Thoracic aorta (tissue), 2 donors: ENCODE results near the gene LMBR1. TPM values are rescaled to one million over a fixed set of nuclear protein-coding genes. Genes with fewer than 3 reads are reported as not detected.
"Not testable (repeated sequence)": the region's sequence is repeated elsewhere in the genome, so short reads cannot be mapped to it uniquely, and the experiment has no call there.

Experiments
- ATAC-seq: fragments of 150-250 bp; one replicate; pipeline ENCODE4 v1.8.0; 2017; ENCODE audit warnings: low read depth; ENCODE audit not compliant: insufficient number of reproducible peaks, low FRiP score
- DNase-seq: peaks from one replicate; pipeline ENCODE4 v3.0.0-alpha.2; 2020; ENCODE audit warnings: low spot score
- H3K27ac ChIP-seq, 2 donors: fragments of 200-600 bp; sonication (generic); 1 replicate in 1 of 2; 2 replicates in 1 of 2; pipeline ENCODE4 v1.5.1; 2016; ENCODE audit warnings: mild to moderate bottlenecking in 2 of 2, moderate library complexity in 2 of 2
- H3K27me3 ChIP-seq: fragments of 200-600 bp; sonication (generic); replicated peaks from 2 replicates; pipeline ENCODE4 v1.6.0; 2016; ENCODE audit warnings: mild to moderate bottlenecking; ENCODE audit not compliant: insufficient read depth
- H3K36me3 ChIP-seq: fragments of 200-600 bp; sonication (generic); one replicate; pipeline ENCODE4 v1.5.1; 2016
- H3K4me1 ChIP-seq, 2 donors: fragments of 200-600 bp; sonication (generic); 1 replicate in 1 of 2; 2 replicates in 1 of 2; pipeline versions ENCODE4 v1.5.1 to v1.6.0; 2016; ENCODE audit warnings: low read depth in 2 of 2, mild to moderate bottlenecking in 1 of 2; ENCODE audit not compliant: control insufficient read depth in 1 of 2
- H3K4me3 ChIP-seq: fragments of 200-600 bp; sonication (generic); 2 replicates; pipeline ENCODE4 v1.5.1; 2016; ENCODE audit warnings: mild to moderate bottlenecking
- H3K9me3 ChIP-seq: fragments of 200-600 bp; sonication (generic); 2 replicates; pipeline ENCODE4 v1.5.1; 2016
- total RNA-seq, 2 donors: library from RNA; depleted of rRNA; stranded (reverse); fragments of >200 nt; gene quantifications; one replicate each; pipeline versions ENCODE4 v1.1.0 to v1.2.3, GENCODE V29; 2016
- TF ChIP-seq, protein P1 (sequence below): fragments of 200-600 bp; sonication (generic); IDR thresholded peaks from one replicate; pipeline ENCODE4 v1.5.1; 2019; ENCODE audit warnings: antibody characterized with exemption

LMBR1 gene
- total RNA-seq, 2 donors from 2014 or later = 54.3 to 56.6 TPM

DNA sequence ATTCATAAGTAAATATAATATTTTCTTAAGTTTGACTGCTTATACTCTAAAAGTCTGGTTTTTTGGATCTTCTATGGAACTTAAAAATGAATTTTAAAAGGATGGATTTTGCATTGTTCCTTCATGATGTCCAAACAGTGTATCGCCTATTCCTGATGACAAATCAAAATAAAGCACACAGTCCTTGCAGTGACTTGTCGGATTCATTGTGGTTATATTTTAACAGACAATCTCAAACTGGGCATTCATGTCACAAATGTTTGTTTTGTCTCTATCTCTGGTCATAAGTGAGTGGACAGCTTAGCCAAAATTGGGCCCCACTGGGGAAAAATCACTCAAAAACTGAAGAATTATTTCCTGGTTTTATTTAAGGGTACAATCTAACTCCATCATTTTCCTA is 74.8 kb downstream of the LMBR1 start:
- ATAC-seq (no peak), DNase-seq (no peak)
- H3K27me3 ChIP-seq = no peaks in the 10 kb centered on the region
- no peaks in the 10 kb centered on the region for H3K4me1 ChIP-seq
- H3K4me3 ChIP-seq = no peak overlapping the region
- H3K36me3 ChIP-seq = peaks cover 3% of the 10 kb centered on the region
- H3K9me3 ChIP-seq = no peaks in the 10 kb centered on the region
- no peak overlapping the region for H3K27ac ChIP-seq
- TF ChIP-seq, protein P1, sequence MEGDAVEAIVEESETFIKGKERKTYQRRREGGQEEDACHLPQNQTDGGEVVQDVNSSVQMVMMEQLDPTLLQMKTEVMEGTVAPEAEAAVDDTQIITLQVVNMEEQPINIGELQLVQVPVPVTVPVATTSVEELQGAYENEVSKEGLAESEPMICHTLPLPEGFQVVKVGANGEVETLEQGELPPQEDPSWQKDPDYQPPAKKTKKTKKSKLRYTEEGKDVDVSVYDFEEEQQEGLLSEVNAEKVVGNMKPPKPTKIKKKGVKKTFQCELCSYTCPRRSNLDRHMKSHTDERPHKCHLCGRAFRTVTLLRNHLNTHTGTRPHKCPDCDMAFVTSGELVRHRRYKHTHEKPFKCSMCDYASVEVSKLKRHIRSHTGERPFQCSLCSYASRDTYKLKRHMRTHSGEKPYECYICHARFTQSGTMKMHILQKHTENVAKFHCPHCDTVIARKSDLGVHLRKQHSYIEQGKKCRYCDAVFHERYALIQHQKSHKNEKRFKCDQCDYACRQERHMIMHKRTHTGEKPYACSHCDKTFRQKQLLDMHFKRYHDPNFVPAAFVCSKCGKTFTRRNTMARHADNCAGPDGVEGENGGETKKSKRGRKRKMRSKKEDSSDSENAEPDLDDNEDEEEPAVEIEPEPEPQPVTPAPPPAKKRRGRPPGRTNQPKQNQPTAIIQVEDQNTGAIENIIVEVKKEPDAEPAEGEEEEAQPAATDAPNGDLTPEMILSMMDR = no peak

DNA sequence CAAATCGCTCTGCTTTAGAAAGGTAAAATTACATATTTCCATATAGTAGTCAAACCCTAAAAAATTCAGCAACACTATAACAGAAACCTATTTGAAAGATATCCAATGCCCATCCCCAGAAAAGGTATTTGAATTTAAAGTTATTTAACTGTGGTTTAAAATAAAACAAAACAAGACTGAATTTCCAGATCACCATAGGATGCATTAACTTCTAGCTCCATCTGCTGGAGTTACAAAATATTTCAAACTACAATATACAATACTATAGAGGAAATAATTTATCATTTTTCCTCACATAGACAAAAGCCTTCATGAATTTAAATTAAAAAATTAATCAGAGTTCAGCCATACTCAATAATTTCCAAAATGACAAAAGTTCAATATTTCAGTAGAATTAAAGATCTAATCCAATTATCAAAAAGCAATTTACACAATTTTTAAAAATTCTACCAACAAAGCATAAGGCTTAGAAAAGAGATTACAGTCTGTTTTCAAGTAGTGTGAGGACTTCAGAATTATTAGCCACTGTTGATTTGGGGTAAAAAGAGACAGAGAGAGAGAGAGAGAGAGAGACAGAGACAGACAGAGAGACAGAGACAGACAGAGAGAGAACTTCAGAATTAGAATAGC is 75.9 kb downstream of the LMBR1 start:
- H3K27me3 ChIP-seq = no peaks in the 10 kb centered on the region
- H3K27ac ChIP-seq = no peak overlapping the region
- TF ChIP-seq, protein P1 = no peak
- ATAC-seq (no peak), DNase-seq (no peak)
- H3K9me3 ChIP-seq = no peaks in the 10 kb centered on the region
- H3K36me3 ChIP-seq = peaks cover 3% of the 10 kb centered on the region
- H3K4me3 ChIP-seq = no peak overlapping the region
- H3K4me1 ChIP-seq = no peaks in the 10 kb centered on the region

DNA sequence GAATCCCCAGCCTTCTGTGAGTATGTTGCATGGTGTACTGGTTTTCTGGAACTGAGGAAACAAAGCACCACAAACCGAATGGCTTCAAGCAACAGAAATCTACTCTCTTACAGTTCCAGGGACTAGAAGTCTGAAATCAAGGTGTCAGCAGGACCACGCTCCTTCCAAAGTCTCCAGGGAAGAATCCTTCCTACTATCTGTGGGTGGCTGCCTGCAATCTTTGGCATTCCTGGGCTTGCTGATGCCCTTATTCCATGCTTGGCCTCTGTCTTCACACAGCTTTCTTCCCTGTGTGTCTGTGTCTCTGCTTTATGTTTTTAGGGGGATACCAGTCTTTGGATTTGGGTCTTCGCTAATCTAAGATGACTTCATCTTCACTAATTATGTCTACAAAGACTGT is 81.3 kb downstream of the LMBR1 start:
- H3K4me1 ChIP-seq = no peaks in the 10 kb centered on the region
- ATAC-seq = no peak
- H3K4me3 ChIP-seq = no peak overlapping the region
- DNase-seq = no peak
- no peaks in the 10 kb centered on the region for H3K27me3 ChIP-seq
- H3K36me3 ChIP-seq = peaks cover 3% of the 10 kb centered on the region
- no peak overlapping the region for H3K27ac ChIP-seq
- no peaks in the 10 kb centered on the region for H3K9me3 ChIP-seq
- TF ChIP-seq, protein P1 = no peak

DNA sequence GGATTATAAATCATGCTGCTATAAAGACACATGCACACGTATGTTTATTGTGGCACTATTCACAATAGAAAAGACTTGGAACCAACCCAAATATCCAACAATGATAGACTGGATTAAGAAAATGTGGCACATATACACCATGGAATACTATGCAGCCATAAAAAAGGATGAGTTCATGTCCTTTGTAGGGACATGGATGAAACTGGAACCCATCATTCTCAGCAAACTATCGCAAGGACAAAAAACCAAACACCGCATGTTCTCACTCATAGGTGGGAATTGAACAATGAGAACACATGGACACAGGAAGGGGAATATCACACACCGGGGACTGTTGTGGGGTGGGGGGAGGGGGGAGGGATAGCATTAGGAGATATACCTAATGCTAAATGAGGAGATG is 89.3 kb downstream of the LMBR1 start:
- ATAC-seq, H3K4me1 ChIP-seq, H3K9me3 ChIP-seq, H3K36me3 ChIP-seq, H3K4me3 ChIP-seq, H3K27ac ChIP-seq, H3K27me3 ChIP-seq, DNase-seq: not testable (repeated sequence)

DNA sequence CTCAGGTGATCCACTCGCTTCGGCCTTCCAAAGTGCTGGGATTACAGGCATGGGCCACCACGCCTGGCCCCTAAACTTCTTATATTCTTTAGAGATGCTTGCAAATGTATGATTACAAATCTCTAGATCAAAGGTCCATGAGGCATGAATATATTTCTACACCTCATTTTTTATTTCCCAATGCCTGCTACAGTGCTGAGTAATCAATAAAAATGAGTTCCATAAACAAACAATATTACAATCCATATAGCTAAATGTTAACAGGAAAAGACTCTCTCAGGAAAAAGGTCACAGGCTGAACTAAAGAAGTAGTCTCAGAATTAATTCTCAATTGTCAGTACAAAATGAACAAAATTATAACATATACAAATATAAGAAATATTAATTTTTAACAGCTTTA is 90.8 kb downstream of the LMBR1 start:
- no peak for DNase-seq
- H3K4me1 ChIP-seq = no peaks in the 10 kb centered on the region
- H3K27ac ChIP-seq = no peak overlapping the region
- no peak for ATAC-seq
- H3K9me3 ChIP-seq = no peaks in the 10 kb centered on the region
- TF ChIP-seq, protein P1 = no peak
- H3K27me3 ChIP-seq = no peaks in the 10 kb centered on the region
- no peaks in the 10 kb centered on the region for H3K36me3 ChIP-seq
- no peak overlapping the region for H3K4me3 ChIP-seq

DNA sequence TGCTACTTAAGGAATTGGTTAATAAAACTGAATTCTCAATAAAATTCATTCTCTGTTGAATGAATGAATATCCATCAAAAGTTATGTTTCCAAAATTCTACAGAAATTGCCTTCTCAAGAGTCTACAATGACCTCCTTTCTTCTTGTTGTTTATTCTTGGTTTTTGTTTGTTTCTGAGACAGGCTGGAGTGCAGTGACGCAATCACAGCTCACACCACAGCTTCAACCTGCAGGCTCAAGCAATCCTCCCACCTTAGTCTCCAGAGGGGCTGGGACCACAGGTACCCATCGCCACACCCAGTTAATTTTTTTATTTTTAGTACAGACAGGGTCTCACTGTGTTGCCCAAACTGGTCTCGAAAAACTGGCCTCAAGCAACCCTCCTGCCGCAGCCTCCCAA is 97.6 kb downstream of the LMBR1 start:
- TF ChIP-seq, protein P1 = no peak
- Histone ChIP-seq H3K27me3 (no peaks in the 10 kb centered on the region), H3K36me3 (peaks cover 3% of the 10 kb centered on the region), H3K4me1 (no peaks in the 10 kb centered on the region), H3K4me3 (no peak overlapping the region), H3K27ac (no peak overlapping the region), H3K9me3 (no peaks in the 10 kb centered on the region)
- no peak for DNase-seq
- no peak for ATAC-seq
